ENCODE measurements around the gene HYAL1. TPM values are rescaled to one million over a fixed set of nuclear protein-coding genes. Genes with fewer than 3 reads are reported as not detected.

Gene HYAL1
- total RNA-seq, 2 donors from 2014 or later, result 0.25 to 0.26 TPM

DNA sequence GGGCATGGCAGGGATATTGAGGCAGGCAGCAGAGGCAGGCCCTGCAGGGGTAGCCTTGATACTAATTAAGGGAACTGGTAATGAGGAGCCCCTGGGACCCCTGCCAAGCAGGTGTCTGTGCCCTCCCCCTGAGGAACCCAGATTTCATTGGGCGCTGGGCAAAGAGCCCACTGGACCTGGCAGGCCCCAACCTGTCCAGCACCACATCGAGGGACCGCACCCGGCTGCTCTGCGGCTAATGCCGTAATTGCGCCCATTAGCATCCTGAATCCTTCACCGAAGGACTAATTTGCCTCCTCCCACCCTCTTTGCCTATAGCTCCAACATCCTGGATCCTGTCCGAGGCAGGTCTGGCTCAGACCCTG, 48.1 kb downstream of the HYAL1 start:
- peaks cover 6% of the 10 kb centered on the region for H3K36me3 Mint-ChIP-seq
- DNase-seq (ENCODE audit: low spot score) (no peak), ATAC-seq (no peak)
- no peaks in the 10 kb centered on the region for H3K27me3 Mint-ChIP-seq
- peaks cover 19 to 30% of the 10 kb centered on the region in 2 donors for H3K4me1 Mint-ChIP-seq (ENCODE audit: low read depth in 2 of 2)
- H3K9me3 Mint-ChIP-seq, result no peaks in the 10 kb centered on the region
- H3K27ac Mint-ChIP-seq, result no peak overlapping the region
- H3K4me3 Mint-ChIP-seq, result no peak overlapping the region

DNA sequence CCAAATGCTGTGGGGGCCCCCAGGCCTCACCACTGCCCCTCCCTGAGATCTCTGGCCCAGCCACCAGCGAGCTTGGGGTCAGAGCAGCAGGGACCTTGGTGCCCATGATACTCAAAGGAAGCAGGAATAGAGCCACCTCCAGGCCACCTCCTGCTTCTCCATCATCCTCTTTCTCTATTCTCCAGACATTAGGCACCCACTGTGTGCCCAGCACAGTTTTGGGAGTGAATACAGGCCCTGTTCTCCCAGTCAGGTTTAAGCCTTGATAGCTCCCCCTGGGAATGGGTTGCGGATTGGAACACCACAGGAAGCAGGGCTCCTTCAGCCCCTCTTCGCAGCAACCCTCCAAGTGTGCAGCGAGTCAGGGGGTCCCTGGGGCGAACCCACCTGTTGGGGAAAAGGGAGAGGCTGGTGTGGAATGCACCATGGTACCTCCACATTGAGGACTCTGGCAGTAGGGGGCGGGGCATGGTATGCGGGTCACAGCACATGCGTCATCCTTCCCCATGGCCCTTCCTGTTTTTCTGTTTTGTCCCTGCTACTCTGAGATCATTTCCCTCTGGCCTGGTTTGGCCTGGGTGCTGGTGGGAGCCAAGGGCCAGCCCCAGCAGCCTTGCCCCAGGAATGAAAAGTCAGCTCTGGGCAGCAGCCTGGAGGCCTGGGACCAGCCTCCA, 48.7 kb downstream of the HYAL1 start:
- ATAC-seq (no peak), DNase-seq (ENCODE audit: low spot score) (no peak)
- Mint-ChIP-seq H3K27ac (no peak overlapping the region), H3K27me3 (no peaks in the 10 kb centered on the region), H3K4me3 (no peak overlapping the region), H3K36me3 (peaks cover 6% of the 10 kb centered on the region), H3K4me1 (ENCODE audit: low read depth in 2 of 2) (peaks cover 20 to 31% of the 10 kb centered on the region in 2 donors), H3K9me3 (no peaks in the 10 kb centered on the region)

DNA sequence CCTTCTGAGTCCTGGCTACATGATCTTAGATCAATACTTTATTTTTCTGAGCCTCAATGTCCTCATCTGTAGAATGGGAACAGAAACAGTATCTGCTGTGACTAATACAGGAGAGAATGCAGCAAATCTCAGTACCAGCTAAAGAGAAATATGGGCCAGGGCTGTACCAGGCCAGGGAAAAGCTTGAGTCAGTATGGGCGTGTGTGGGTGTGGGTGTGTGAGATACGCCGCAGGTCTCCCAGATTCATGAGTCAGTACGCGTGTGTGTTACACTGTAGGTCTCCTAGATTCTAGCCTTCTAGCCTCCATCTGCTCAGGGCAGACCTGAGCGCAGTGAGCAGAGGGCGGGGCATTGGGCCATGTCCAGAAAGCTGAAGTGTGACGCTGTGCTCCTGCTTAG, 52.2 kb downstream of the HYAL1 start:
- H3K27ac Mint-ChIP-seq, result peak overlapping the region in 1 of 2 donors; percentile 74
- H3K27me3 Mint-ChIP-seq, result no peaks in the 10 kb centered on the region
- no peaks in the 10 kb centered on the region for H3K36me3 Mint-ChIP-seq
- ATAC-seq (no peak), DNase-seq (ENCODE audit: low spot score) (no peak)
- H3K4me3 Mint-ChIP-seq, result no peak overlapping the region
- peaks cover 37 to 43% of the 10 kb centered on the region in 2 donors for H3K4me1 Mint-ChIP-seq (ENCODE audit: low read depth in 2 of 2)
- H3K9me3 Mint-ChIP-seq, result no peaks in the 10 kb centered on the region

DNA sequence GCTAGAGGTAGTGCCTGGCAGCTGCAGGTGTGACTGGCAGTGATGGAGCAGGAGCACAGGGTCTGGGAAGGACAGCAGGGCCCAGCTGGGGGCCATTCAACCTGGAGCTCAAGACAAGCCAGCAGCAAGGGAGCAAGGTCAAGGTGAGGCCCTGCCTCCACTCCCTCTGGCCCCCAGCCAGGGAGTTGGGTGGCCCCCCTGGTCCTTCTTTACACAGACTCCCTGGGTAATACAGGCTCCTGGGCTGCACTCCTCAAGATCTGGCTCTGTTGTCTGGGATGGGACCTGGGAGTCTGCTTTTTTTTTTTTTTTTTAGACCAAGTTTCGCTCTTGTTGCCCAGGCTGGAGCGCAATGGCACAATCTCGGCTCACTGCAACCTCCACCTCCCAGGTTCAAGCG, 52.9 kb downstream of the HYAL1 start:
- ATAC-seq (no peak), DNase-seq (ENCODE audit: low spot score) (no peak)
- Mint-ChIP-seq H3K9me3 (no peaks in the 10 kb centered on the region), H3K4me3 (no peak overlapping the region), H3K4me1 (ENCODE audit: low read depth in 2 of 2) (peaks cover 45% of the 10 kb centered on the region in 2 donors), H3K27me3 (no peaks in the 10 kb centered on the region), H3K27ac (peak overlapping the region in 1 of 2 donors; percentile 74), H3K36me3 (no peaks in the 10 kb centered on the region)

Other genes with a start within 250 kb of the HYAL1 start
- gene RBM5, start 214.7 kb downstream of the HYAL1 start, total RNA-seq, result 100 to 1,000 TPM; 198 to 270 TPM
- gene SEMA3F, start 148.2 kb downstream of the HYAL1 start, total RNA-seq, result under 1 TPM; 0.12 to 0.81 TPM
- not detected for gene GNAT1, start 112.0 kb downstream of the HYAL1 start, total RNA-seq
- not detected for gene SLC38A3, start 98.3 kb downstream of the HYAL1 start, total RNA-seq
- 100 to 1,000 TPM; 331 to 413 TPM for gene GNAI2, start 67.4 kb downstream of the HYAL1 start, total RNA-seq
- 1 to 10 TPM in 1 of 2 donors, under 1 TPM in 1; 0.89 to 1.2 TPM for gene SEMA3B, start 34.4 kb downstream of the HYAL1 start, total RNA-seq
- gene LSMEM2, start 24.5 kb downstream of the HYAL1 start, total RNA-seq, result not detected
- 100 to 1,000 TPM in 1 of 2 donors, 10 to 100 TPM in 1; 84.2 to 225 TPM for gene IFRD2, start 11.1 kb downstream of the HYAL1 start, total RNA-seq
- gene HYAL3, start 4.2 kb downstream of the HYAL1 start, total RNA-seq, result 1 to 10 TPM; 5.5 to 5.6 TPM
- gene NAA80, start 4.2 kb downstream of the HYAL1 start, total RNA-seq, result 10 to 100 TPM; 13.2 to 15.7 TPM
- gene HYAL2, start 19.2 kb upstream of the HYAL1 start, total RNA-seq, result 10 to 100 TPM in 1 of 2 donors, 1 to 10 TPM in 1; 5.6 to 11.1 TPM
- gene TUSC2, start 24.6 kb upstream of the HYAL1 start, total RNA-seq, result 10 to 100 TPM; 26.9 to 31.9 TPM
- gene RASSF1, start 37.3 kb upstream of the HYAL1 start, total RNA-seq, result 10 to 100 TPM; 48.2 to 65.4 TPM
- 1 to 10 TPM in 1 of 2 donors, under 1 TPM in 1; 0.95 to 1.4 TPM for gene ZMYND10, start 42.2 kb upstream of the HYAL1 start, total RNA-seq
- 10 to 100 TPM; 42.3 to 44.6 TPM for gene NPRL2, start 47.2 kb upstream of the HYAL1 start, total RNA-seq
- 10 to 100 TPM; 36.9 to 38.2 TPM for gene CYB561D2, start 47.3 kb upstream of the HYAL1 start, total RNA-seq
- 10 to 100 TPM; 29.6 to 32.8 TPM for gene TMEM115, start 55.9 kb upstream of the HYAL1 start, total RNA-seq
- gene CACNA2D2, start 200.1 kb upstream of the HYAL1 start, total RNA-seq, result 1 to 10 TPM; 1.6 to 1.7 TPM